HG02938 (cell line): Measurements from ENCODE around the gene MRPL58.
A peak's percentile ranks its signal among the peaks of the same experiment; 100 is the strongest.

ENCODE experiments used
- ATAC-seq: cut with Tn5 transposase; IDR thresholded peaks from one replicate; pipeline ENCODE4 v1.9.1; 2021; ENCODE audit warnings: mild to moderate bottlenecking, moderate library complexity; ENCODE audit not compliant: unreplicated experiment

MRPL58 gene

GRCh38 chr17:75046407-75047289 is 34.2 kb downstream of the MRPL58 start, which contains the start of the genes ATP5PD and KCTD2:
Gene ATP5PD (minus strand): TSS chr17:75046969. CDS start chr17:75042650, 4,319 bp downstream.
Gene KCTD2 (plus strand): TSS chr17:75047225. CDS start chr17:75047251, 26 bp downstream.
- ATAC-seq = peak; percentile 94

GRCh38 chr17:75047398-75048098 is 35.1 kb downstream of the MRPL58 start:
- peak; percentile 4 for ATAC-seq

DNA sequence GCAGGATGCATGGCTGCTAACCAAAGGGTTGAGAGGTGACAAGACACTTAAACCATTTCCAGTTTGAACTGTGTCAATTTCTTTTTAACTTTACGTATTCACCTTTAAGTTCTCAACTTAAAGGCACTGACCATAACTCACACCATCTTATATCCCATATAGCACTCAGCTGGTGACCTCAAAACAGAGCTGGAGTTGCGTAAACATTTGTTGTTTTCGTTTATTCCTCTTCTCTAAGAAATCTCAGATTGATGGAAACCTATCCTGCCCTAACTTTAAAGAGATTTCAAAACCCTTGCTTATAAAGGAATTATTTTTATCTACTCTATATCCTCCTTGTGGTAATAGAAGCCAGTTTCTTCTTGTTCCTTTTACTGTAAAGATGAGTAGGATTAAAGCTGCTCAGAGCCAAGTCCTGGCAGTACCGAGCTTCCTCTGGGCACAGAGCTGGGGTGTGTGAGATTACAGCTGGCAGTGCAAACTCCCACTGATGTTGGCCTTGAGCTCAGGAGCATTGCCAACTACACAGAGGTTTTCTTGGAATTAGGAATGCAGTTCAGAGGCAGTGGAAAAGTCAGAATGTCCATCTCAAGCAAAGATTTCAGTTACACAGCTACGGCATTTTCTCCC is 35.9 kb downstream of the MRPL58 start:
- ATAC-seq = no peak

- ATAC-seq = no peak
These were observed 36.6 kb downstream of the MRPL58 start for GRCh38 chr17:75049057-75049456.

DNA sequence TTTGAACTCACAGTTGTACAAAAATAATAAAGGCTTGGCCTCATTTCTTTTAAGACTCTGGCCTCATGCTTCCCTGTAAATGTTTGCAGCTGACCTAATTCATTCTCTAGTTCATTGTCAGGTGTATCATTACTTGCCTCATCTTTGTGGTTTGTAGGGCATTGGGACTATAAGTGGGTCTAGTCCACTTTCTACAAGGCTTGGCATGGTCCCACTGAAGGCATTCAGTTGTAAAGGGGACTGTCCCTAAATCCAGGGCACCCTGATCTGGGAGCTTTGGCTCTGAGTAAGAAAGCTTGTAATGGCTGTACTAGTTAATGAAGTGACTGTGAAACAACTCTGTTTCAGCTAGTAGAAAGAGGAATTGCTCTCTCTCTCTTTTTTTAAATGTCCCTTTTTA is 37.2 kb downstream of the MRPL58 start:
- no peak for ATAC-seq

- ATAC-seq = no peak
These were observed 39.5 kb downstream of the MRPL58 start for GRCh38 chr17:75051941-75052340.

DNA sequence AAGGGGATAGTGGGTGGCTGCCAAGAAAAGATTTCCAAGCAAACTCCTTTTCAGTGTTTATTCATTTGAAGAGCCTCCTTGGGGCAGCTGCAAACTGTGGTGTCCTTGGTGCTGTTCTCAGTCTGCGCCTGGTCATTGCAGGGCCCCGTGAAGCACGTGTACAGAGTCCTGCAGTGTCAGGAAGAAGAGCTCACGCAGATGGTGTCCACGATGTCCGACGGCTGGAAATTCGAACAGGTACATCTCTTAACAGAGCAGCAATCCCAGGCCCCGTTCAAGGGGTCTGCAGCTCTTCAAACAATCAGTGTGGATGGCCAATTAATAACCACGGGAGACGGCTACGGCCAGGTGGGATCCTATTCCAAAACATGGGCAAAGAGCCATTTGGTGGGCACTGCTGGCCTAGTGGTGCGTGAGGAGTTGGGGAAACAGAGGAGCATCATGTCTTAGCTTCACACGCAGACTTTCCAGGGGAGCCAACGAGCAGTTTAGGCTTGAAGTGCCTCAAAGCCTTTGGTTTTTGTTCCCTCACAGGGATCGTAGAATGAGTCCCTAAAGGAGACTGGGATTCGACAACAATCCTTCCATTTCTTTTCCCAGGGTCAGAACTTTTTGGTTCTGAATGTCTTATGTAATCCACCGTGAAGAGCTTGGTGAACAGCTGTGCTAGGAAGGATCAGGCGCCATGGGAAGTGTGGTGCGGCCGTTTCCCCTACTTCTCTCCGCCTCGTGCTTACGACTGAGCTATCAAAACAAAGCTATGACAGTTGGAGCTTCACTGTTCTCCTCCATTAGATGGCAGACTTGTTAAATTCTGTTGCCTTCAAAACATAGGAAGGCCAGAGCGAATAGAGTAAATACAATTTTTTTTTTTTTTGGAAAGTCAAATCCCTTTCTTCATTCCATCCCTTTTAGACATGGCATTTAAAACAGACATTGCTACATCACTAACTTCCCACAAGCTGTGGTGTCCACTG is 47.2 kb downstream of the MRPL58 start:
- ATAC-seq = no peak

DNA sequence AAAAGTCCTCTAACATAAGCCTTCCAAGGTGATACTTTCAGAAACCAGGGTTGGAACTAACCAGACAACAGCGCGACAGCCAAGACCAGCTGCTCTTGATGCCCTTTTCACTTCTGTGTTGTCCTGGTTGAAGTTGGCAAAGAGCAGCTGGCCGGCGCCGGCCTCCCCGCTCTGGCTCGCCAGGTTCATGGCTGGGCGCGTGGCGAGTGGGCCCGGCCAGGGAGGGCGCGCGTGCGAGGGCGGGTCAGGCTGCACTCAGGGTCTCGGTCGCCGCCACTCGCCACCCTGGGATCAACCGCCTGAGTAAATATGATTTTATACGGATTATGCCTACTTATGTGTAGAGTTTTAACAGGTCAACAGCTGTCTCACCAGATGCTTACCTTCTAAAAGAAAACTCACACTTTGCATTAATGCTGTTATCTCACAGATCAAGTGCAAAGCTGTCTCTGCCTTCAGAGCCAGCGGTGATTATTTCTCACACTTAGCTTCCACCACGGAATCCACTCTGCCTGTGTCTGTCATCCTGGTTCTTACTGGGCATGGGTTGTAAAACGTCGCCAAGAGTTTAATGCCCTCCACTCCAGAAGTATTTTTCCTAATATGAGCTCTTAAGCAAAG is 48.1 kb downstream of the MRPL58 start:
- ATAC-seq = no peak

GRCh38 chr17:75061055-75061438 is 48.6 kb downstream of the MRPL58 start:
- no peak for ATAC-seq

GRCh38 chr17:75061618-75062017 is 49.1 kb downstream of the MRPL58 start:
- no peak for ATAC-seq

DNA sequence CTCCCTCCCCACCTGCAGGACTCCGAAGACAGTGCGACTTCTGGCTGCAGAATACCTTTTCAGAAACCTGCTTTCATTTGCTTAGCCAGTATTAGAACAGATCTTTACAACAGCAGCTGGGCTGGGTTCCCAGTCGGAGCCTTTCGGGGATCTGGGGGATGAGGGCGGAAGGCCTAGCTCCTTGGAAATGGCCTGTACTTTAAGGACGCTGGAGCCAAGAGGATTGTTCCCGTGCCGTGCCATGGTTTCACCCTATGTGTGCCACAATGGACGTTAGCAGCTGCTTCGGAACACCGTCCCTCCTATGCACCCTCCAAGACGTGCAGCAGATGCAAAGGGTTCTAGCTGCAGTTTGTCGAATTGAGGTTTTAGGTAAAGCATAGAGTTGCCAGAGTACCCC is 50.7 kb downstream of the MRPL58 start:
- ATAC-seq = no peak

DNA sequence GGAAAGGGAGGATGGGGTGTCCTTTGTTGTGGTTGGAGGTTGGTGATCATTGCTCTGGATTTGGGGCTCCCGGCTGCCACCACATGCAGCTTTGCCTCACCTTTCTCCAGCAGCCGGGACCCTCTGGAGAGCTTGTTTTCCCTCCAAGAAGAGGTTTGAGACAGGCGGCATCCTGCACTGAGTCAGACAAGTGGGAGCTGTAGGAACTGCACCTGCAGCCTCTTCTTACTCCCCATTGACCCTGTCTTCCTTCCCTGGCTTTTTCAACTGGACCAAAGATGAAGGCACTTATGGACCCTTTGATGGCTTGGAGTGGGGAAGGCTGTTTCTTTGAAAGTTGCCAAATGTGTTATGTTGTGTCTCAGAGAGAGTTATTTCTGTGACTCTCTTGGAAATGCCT is 51.2 kb downstream of the MRPL58 start:
- ATAC-seq = no peak

- ATAC-seq = no peak
These were observed 51.6 kb downstream of the MRPL58 start for GRCh38 chr17:75064040-75064439.

GRCh38 chr17:75064460-75064859 is 52.0 kb downstream of the MRPL58 start:
- ATAC-seq = no peak

GRCh38 chr17:75064867-75065561 is 52.5 kb downstream of the MRPL58 start:
- no peak for ATAC-seq

DNA sequence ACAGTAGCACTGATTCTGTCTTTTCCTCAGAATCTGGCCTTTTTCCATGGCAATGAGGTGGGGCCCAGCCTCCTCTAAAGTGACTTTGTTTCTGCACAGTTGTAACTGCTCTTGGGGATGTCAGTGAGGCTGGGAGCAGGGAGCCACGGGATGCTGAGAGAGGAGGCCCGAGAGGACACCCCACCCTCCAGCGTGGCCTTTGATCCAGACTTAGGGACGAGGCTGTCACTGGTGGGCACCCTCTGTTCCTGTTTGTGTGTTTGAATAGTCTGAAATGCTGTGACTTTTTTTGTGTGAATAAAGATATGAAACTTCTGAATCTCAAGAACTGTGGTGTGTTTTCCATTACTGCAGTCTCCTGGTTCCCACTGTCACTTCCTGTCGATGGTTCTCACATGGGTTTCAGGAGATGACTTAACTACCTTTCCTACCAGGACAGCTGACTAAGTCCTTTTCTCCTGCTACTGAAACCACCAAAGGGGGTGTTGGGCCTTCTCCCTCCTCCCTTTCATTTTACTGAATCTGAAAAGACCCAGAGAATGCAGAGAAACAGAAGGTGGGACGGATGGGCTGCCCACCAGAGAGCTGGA is 53.2 kb downstream of the MRPL58 start:
- ATAC-seq = no peak

- no peak for ATAC-seq
These were observed 55.4 kb downstream of the MRPL58 start for GRCh38 chr17:75067856-75068255.

- no peak for ATAC-seq
These were observed 56.3 kb downstream of the MRPL58 start for GRCh38 chr17:75068750-75069149.

DNA sequence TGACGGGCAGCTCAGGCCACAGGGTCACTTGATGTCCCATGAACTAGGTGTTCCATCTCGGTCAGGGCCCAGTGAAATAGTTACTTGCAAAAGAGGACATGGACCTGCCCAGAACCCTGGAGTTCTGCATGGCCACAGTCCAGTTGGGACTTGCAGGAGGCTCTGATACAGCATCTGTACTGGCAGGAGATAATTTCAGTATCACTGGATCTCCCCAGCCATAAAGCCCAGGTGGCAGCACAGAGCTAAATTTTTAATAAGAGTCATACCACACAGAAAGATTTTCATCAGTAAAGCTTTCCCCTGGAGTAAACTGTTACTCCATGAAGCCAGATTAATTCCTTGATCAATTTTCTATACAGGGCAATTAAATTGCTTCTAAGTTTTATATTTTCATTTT is 57.3 kb downstream of the MRPL58 start:
- ATAC-seq = no peak
